Endodermal cell (in vitro differentiated cells): ENCODE measurements around the gene LASP1. TPM values are rescaled to one million over a fixed set of nuclear protein-coding genes. Genes with fewer than 3 reads are reported as not detected.
A peak's percentile ranks its signal among the peaks of the same experiment; 100 is the strongest.
"Not testable (repeated sequence)": the region's sequence is repeated elsewhere in the genome, so short reads cannot be mapped to it uniquely, and the experiment has no call there.

Experiments used
- DNase-seq: peaks from one replicate; pipeline ENCODE4 v3.0.0-alpha.2; 2017
- H3K27ac ChIP-seq: 2 replicates; pipeline ENCODE4 v1.5.1; 2013; ENCODE audit warnings: mild to moderate bottlenecking, low read depth, low read length, moderate library complexity
- H3K27me3 ChIP-seq: 2 replicates; pipeline ENCODE4 v1.6.1; 2013; ENCODE audit warnings: mild to moderate bottlenecking, low read length, moderate library complexity; ENCODE audit not compliant: insufficient read depth, control insufficient read depth, poor library complexity, severe bottlenecking
- H3K36me3 ChIP-seq: 2 replicates; pipeline ENCODE4 v1.7.0; 2013; ENCODE audit warnings: mild to moderate bottlenecking, low read length, moderate library complexity; ENCODE audit not compliant: control insufficient read depth, insufficient read depth
- H3K4me1 ChIP-seq: one replicate; pipeline ENCODE4 v1.7.0; 2013; ENCODE audit warnings: low read length; ENCODE audit not compliant: control insufficient read depth, insufficient read depth
- H3K4me3 ChIP-seq: 2 replicates; pipeline ENCODE4 v1.5.1; 2013; ENCODE audit warnings: mild to moderate bottlenecking, low read length, moderate library complexity
- H3K9ac ChIP-seq: 2 replicates; pipeline ENCODE4 v1.6.1; 2013; ENCODE audit warnings: mild to moderate bottlenecking, low read length, moderate library complexity; ENCODE audit not compliant: poor library complexity, severe bottlenecking; ENCODE audit errors: extremely low read depth
- H3K9me3 ChIP-seq: 2 replicates; pipeline ENCODE4 v1.6.1; 2013; ENCODE audit warnings: mild to moderate bottlenecking, low read length, moderate library complexity; ENCODE audit not compliant: control insufficient read depth
- H3K27ac Mint-ChIP-seq: 2 replicates; pipeline ENCODE4 v1.8.0; 2020; ENCODE audit warnings: mixed read lengths
- H3K27me3 Mint-ChIP-seq: 2 replicates; pipeline ENCODE4 v1.8.0; 2021; ENCODE audit warnings: mild to moderate bottlenecking, mixed read lengths; ENCODE audit not compliant: insufficient read depth
- H3K36me3 Mint-ChIP-seq: 2 replicates; pipeline ENCODE4 v1.8.0; 2020; ENCODE audit warnings: low read depth, mixed read lengths
- H3K4me1 Mint-ChIP-seq: 2 replicates; pipeline ENCODE4 v1.8.0; 2020; ENCODE audit warnings: mixed read lengths
- H3K4me3 Mint-ChIP-seq: 2 replicates; pipeline ENCODE4 v1.8.0; 2020; ENCODE audit warnings: mild to moderate bottlenecking, moderate library complexity, mixed read lengths
- H3K9me3 Mint-ChIP-seq: 2 replicates; pipeline ENCODE4 v1.8.0; 2020; ENCODE audit warnings: mild to moderate bottlenecking, mixed read lengths
- CTCF ChIP-seq: fragments of 200-600 bp; sonication (generic); conservative IDR thresholded peaks from 2 replicates; pipeline ENCODE4 v1.5.0; 2021; ENCODE audit warnings: antibody characterized with exemption, mild to moderate bottlenecking
- WGBS, 2 experiments: methylation state at CpG; one replicate each; pipeline versions ENCODE4 v1.1.5 to v1.1.7; 2013; ENCODE audit warnings: missing lambda C conversion rate in 2 of 2, mixed read lengths in 1 of 2; ENCODE audit not compliant: insufficient coverage in 1 of 2, insufficient read length in 1 of 2; 5-methylcytosine and 5-hydroxymethylcytosine counted together
- total RNA-seq, 2 donors: library from RNA; stranded (reverse); fragmentation: NEBNext Ultra II Directional in 1 of 2; extraction: Animal tissue kit (Norgen Biotek cat#: 25700) in 1 of 2; gene quantifications; 2 replicates in 1 of 2; 3 replicates in 1 of 2; pipeline ENCODE4 v1.2.1, GENCODE V29; 2021

Gene LASP1
- total RNA-seq, 2 donors from 2014 or later = 168 to 177 TPM

GRCh38 chr17:38926293-38927070, 56.6 kb downstream of the LASP1 start:
- Histone ChIP-seq H3K4me3 (no peak overlapping the region), H3K27ac (no peak overlapping the region), H3K27me3 (no peaks in the 10 kb centered on the region), H3K4me1 (peaks cover 4% of the 10 kb centered on the region), H3K9me3 (no peaks in the 10 kb centered on the region), H3K9ac (no peak overlapping the region), H3K36me3 (no peaks in the 10 kb centered on the region)
- peaks cover 2% of the 10 kb centered on the region for H3K36me3 Mint-ChIP-seq
- peak; percentile 38 for DNase-seq
- no peak overlapping the region for H3K4me3 Mint-ChIP-seq
- no peak for TF ChIP-seq CTCF
- H3K27ac Mint-ChIP-seq = no peak overlapping the region
- peaks cover 9% of the 10 kb centered on the region for H3K9me3 Mint-ChIP-seq
- no peaks in the 10 kb centered on the region for H3K27me3 Mint-ChIP-seq
- 90 to 100% methylated on average over 1 to 2 of the region's 2 CpGs for WGBS, 2 experiments
- H3K4me1 Mint-ChIP-seq = peaks cover 15% of the 10 kb centered on the region

- not testable (repeated sequence) for H3K27ac Mint-ChIP-seq, DNase-seq, H3K36me3 Mint-ChIP-seq, H3K27ac ChIP-seq, H3K4me3 ChIP-seq, H3K4me3 Mint-ChIP-seq, H3K4me1 Mint-ChIP-seq, H3K36me3 ChIP-seq, H3K9ac ChIP-seq, H3K9me3 ChIP-seq, H3K4me1 ChIP-seq, H3K27me3 Mint-ChIP-seq, H3K27me3 ChIP-seq
- peaks cover 11% of the 10 kb centered on the region for H3K9me3 Mint-ChIP-seq
- WGBS, 2 experiments = 95% methylated on average over 22 of the region's 36 CpGs; no CpG with 5 or more reads in 1 of the 2 experiments
Observed at GRCh38 chr17:38930782-38931181, 60.9 kb downstream of the LASP1 start.

- not testable (repeated sequence) for H3K27me3 ChIP-seq, H3K4me3 Mint-ChIP-seq, H3K27ac Mint-ChIP-seq, H3K9me3 ChIP-seq, H3K9ac ChIP-seq, H3K4me1 ChIP-seq, DNase-seq, H3K27ac ChIP-seq, H3K4me1 Mint-ChIP-seq, H3K4me3 ChIP-seq, H3K36me3 ChIP-seq, H3K36me3 Mint-ChIP-seq, H3K27me3 Mint-ChIP-seq
- H3K9me3 Mint-ChIP-seq = peaks cover 11% of the 10 kb centered on the region
- 83 to 98% methylated on average over 2 to 9 of the region's 9 CpGs for WGBS, 2 experiments
Observed at GRCh38 chr17:38933962-38934361, 64.1 kb downstream of the LASP1 start.

DNA sequence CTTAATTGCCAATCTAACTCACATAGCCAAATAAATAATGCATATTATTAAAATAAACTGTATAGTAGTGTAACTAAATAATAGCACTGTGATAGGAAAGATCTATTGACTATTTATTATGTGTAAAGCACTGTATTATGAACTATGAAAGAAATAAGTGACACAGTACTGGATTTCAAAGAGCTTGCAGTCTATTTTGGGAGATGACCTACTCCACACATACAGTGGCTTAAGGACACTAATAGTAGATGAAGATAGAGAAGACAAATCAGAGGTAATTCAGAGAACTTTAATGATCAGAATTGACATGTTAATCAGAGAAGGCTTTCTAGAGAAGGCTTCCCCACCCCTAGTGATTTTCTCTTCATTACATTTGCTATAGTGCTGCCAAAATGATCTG, 70.1 kb downstream of the LASP1 start:
- no peaks in the 10 kb centered on the region for H3K9me3 Mint-ChIP-seq
- Histone ChIP-seq H3K27ac (no peak overlapping the region), H3K4me3 (no peak overlapping the region), H3K4me1 (no peaks in the 10 kb centered on the region), H3K9me3 (no peaks in the 10 kb centered on the region), H3K27me3 (no peaks in the 10 kb centered on the region), H3K9ac (no peak overlapping the region), H3K36me3 (no peaks in the 10 kb centered on the region)
- DNase-seq = no peak
- no peaks in the 10 kb centered on the region for H3K4me1 Mint-ChIP-seq
- H3K36me3 Mint-ChIP-seq = no peaks in the 10 kb centered on the region
- H3K4me3 Mint-ChIP-seq = no peak overlapping the region
- TF ChIP-seq CTCF = no peak
- no peaks in the 10 kb centered on the region for H3K27me3 Mint-ChIP-seq
- no peak overlapping the region for H3K27ac Mint-ChIP-seq
